NCI-H1417 (cell line): ENCODE results near the gene S100A7.

ENCODE experiments used
- DNase-seq, 3 experiments: peaks; one replicate each; lab custom pipeline; 2025; lab: John Stamatoyannopoulos, UW

S100A7 gene

DNA sequence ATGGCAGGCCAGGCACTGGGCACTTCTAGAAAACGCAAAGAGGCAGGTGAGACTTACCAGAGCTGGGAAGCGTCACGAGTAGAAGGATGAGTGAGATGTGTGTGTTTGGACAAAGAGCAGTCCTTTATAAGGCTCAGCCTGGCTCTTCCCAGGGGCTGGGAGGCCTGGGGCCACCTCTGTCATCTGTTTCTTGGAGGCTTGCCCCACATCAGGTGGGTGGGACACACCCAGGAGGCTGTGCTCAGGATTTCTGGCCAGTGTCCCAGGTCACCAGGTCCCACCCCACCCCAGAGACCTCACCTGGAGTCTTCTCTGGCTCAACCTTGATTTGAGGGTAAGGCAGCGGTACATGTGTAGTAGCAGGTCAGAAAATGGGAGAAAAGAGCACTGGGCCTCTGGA is at the start of gene S100A7:
Gene S100A7, minus strand, starts transcription at position 101 of the 400 bp plus-strand sequence. CDS start 1,638 bp downstream, outside the sequence.
- DNase-seq, result no peak

DNA sequence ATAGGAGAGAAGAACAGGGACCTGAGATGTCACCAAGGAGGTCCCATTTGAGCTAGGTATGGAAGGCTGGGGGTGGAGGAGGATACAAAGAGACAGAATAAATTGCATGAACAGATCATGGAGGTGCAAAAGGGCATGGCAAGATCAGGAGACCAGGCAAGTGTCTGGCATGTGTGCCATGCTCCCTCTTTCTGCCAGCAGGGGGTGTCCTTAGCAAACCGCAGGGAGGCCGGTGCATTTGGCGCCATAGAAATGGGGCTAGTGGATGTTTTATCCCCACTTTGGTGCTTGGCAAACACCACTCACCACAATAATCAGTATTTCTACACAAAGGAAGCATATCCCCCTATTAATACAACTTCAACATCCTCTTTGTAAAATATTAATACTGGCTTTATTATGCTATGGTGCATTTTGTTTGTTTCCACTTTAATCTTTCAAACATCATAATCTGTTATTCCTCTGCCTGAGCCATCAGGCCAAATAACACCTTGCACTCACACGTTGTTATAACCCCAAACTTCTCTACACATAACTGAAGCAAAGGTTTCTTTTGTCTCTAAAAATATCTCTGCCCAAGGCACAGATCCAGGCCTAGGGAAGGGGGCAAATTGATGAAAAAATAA is 49.4 kb upstream of the S100A7 start:
- DNase-seq, result peak in 2 of 3 experiments; percentile 48 to 77

DNA sequence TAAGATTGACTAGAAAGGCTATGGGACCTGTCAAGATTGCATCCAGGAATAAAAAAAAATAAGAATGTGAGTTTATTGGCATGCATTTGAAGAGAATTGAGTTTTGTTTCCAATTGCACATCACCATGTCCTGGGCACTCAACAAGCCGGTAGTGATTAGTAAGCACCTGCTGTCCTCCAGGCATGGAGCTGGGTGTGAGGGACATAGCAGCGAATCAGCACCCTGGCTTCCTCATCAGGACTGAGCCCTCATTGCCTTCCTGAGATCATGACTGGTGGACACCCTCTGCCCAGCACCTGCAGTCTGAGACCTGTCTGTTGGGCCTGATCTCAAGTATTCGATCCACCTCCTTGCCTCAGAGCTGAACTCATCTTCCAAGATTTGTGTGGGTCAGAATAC is 48.6 kb upstream of the S100A7 start:
- no peak for DNase-seq

DNA sequence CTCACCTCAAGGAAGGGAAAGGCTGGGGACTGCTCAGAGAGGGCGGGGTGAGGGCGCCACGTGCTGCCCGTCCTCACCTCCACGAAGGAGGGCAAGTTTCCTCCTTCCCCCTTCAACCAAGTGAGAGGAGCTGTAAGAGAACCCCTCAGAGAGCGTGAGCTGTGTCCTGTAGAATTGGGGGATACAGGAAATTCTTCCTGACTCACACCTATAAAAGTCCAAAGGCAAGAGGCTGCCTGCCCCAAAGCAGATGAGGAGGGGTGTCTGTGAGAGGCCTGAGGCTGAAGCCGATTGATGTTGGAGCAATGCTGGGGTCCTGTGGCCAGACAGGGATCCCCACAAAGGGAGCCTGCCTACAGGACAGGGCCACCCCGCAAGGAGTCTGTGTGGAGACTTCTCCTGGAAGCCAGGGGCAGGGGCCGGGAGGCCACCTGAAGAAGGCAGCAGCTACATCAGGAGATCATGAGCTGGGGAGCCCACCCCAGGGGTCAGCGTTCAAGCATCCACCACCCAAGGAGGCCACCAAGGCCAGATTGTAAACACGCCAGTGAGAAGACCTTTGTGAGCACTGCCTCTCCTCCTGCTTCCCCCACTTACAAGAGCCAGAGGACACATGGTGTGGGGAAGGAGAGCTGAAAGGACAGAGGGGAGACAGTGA is 47.6 kb upstream of the S100A7 start:
- DNase-seq, result no peak

DNA sequence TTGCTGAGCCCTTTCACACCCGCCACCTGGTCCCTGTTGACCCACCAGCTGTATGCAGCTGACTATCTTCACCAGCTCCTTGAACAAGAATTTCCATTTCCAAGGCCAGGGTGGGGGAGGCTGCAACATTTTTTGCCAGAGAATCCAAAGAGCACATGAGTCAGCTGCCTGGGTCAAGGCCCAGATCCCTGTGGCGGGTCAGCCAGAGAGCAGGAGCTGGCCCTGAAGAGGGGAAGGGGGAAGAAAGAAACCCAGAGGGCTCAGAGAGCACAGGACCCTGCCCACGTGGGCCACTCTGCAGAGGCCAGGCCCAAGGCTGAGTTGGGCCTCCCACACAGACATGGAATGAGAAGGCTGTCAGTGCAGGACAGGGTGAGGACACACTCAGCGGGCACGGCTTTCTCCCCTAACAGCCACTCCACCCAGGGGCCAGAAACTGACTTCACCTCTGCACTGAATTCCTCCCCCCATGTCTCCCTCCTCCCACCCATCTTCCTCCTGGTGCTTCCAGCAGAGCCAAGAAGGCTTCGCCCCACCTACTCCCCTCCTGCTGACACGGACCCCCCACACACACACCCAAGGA is 46.5 kb upstream of the S100A7 start:
- DNase-seq, result no peak

DNA sequence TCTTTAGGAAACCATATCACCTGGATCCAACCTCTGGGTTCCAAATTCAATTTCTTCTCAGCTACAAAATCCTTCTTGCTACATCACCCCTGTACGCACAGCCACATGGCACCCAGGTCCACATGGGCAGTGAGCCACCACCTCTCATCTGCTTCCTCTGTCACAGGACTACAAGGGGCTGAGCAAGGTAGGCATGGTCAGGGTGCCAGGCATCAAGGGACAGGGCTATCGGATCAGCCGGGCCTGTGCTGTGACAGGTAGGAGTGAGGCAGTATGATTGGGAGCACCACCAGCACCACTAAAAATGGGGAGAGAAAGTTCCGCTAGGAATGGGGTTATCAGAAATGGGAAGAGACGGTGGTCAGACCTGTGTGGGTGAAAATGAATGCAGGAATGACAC is 45.9 kb upstream of the S100A7 start:
- DNase-seq, result no peak

DNA sequence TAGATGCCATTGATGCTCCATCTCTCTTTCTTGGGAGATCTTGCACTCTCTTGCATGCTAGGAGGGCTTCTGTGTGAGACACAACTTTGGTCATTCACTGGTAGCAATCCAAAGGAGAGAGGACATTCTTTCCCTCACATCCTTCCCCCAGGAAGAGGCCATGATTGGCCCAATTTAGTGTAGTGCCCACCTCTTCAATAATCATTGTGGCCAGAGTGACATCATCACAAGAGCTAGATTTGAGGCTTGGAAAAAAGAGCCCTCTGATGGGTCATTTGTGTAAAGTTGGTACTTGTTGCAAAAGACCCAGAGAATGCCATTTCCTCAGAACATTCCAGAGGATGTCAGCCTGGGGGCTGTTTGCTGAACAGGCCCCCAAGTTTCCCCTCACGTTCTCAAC is 45.1 kb upstream of the S100A7 start:
- DNase-seq, result no peak

DNA sequence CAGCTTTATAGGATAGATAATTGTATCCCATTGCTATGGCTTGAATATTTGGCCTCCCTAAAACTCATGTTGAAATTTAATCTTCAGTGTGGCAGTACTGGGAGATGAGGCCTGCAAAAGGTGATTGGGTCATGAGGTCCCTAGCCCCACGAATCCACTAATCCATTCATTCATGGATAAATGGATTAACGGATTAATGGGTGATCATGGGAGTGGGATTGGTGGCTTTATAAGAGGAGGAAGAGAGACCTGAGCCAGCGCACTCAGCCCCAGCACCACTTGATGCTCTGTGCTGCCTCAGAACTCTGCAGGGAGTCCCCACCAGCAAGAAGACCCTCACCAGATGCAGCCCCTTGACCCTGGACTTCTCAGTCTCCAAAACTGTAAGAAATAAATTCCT is 43.3 kb upstream of the S100A7 start:
- DNase-seq, result no peak

DNA sequence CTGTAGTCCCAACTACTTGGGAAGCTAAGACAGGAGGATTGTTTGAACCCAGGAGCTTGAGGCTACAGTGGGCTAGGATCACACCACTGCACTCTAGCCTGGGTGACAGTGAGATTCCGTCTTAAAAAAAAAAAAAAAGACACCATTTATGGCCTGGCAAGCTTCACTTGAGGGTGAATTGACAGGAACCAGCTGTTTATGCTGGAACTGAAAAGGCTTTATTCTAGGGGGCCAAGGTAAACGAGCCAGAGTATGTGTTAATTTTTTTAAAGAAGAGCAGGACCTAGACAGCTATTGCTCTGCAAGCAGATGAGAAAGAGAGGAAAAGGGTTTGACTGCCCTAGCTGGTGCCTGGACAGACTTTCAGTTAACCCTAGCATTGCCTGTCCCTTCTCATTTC is 38.3 kb upstream of the S100A7 start:
- no peak for DNase-seq

DNA sequence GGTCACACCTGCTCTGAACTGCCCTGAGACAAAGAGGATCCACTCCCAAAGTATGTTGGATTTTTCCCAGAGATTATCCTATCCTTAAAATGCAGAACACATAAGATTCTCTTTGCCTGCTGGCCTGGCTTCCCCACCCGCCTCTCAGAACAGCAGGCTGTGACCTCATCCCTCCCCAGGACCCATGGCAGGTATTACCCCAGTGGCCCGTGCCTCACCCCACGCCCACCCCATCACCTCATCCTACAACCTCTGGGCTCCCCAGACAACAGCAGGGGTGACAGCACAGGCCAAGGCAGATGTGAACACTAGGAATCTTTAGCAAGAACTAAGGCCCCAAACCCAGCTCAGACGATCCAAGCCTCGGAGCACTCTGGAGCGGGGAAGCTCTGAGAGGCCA is 35.1 kb upstream of the S100A7 start:
- DNase-seq, result no peak

DNA sequence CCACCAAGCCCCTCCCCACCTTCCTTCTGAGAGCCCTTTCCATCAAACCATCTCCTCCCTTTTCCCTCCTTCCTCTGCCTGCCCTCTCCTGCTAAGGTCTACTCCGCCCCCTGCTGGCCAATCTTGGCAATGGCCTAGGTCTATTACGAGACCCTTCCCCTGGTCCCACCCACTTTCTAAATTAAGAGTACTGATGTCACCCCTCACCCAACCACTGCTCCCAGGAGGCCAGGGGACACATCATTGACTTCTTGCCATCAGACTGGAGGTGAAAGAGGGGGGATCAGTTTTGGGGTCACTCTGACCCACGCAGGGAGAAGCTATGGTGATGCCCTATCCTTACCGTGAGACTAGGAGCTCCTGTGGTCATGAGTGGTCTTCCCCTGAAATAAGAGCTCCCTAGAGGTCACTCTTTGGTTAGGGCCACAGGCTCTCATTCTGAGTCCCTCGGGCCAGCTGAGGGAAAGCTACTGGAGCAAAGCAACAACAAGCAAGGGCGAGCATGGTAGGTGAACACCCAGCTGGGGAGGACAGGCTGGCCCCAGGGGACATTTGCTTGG is 34.6 kb upstream of the S100A7 start:
- peak; percentile 82 to 94 (median 92) for DNase-seq

DNA sequence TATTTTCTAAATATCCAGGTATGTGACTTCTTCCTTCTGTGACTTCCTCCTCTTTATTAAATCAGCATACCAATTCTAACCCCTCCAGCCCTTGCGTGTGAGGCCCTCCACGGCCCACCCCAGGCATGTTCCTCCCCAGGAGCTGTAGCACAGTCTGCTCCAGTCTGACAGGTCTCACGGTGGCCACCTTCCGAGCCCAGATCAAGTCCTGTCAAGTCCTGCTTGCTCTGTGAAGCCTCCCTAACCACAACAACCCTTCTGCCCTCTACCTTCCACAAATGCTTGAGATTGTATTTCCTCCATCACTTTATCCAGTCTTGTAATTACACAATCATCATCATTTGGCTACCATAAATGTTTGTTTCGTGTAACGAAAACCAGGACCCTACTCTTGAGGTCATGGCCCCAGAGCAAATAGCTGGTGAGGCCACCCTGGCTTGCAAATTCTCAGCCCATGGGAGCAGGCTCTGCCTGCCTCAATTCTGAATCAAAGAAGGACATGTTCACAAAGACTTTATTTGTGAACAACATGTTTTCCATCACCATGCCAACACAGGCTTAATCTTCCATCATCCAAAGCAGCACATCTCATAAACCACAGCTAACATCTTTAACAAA is 33.0 kb upstream of the S100A7 start:
- peak in 1 of 3 experiments; percentile 38 for DNase-seq

DNA sequence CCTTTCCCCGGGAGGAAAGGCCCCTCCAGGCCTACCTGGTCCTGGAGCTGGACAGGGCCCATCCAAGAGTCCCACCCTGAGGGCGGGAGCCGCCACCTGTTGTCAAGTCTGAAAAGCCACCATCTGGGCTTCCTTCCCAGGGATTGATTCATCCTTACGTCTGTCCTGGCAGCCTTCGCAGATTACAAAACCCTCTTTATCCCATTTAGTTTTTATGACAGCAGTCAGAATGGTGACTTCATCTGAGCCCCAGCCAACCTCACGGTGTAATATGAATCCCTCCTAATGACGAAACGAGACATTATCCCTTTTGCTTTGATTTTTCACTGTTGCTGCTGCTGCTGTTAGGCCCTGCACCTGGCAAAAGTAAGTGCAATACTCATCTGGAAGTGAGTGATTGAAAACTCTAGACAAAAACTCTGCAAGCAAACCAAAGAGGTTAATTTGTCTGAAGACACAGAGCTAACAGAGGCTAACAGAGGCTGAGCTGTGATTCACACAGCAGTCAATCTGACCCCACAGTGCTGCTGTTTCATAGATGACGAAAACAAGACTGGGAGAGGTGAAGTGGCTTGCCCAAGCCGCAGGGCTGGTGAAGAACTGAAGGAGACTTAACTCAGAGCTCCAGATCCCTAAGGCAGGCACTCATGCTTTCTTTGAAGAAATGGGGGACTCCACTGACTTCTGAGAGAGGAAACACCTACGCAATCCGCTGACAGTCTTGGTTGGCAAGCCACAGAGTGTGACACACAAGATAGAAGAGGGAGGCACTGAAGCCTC is 30.0 kb upstream of the S100A7 start:
- DNase-seq, result peak; percentile 44 to 79 (median 78)

DNA sequence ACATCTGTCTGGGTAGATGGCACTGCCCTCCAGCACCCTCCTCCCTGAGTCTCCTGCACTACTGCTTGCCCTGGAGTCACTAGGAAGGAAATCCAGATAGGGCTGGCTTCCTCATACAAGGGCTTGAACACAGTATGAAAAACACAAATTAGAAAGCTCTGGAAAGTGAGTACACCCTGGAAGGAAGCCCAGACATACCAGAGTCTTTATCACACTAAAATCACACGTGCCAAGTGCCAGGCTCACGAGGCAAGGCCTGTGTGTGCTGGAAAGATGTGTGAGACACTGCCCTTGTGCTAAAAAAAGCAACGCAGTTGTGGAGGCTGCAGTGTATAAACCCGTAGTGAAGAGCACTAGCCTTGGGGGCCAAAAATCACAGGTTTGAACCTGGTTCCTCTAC is 28.3 kb upstream of the S100A7 start:
- no peak for DNase-seq

DNA sequence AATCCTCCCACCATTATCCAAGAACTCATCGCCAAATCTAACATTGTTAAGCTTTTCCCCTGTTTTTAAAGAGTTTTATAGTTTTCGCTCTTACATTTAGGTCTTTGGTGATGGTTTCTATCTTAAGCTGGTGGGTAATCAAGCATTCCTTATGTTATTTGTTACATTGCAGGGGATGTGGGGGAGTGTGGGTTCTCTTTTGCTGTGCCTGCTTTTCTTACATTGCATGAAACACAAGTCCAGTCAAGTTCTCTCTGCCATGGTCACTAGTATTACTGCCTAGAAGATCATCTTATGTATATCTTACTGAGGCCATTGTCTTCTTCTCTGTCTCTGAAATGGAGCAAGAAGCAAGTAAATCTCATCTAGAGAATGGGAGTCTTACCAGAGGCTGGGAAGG is 27.3 kb upstream of the S100A7 start:
- DNase-seq, result no peak

DNA sequence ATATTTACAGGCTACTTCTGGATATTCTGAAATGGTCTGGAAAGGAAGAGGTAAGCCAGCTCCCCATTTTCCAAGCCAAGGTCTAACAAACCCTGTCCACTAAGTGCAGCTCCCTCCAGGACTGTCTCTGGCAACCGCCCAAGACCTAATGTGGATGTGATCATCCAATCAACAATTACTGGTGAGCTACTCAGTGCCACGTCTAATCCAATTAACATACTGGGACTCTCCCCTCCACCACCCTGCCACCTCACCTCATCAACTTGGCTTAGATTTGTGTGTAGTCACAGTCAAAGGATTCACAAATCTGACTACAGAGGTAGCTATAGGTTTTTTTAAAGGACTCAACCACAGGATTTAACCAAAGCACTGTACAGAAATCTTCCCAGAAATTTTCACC is 25.4 kb upstream of the S100A7 start:
- peak; percentile 68 to 87 (median 70) for DNase-seq

DNA sequence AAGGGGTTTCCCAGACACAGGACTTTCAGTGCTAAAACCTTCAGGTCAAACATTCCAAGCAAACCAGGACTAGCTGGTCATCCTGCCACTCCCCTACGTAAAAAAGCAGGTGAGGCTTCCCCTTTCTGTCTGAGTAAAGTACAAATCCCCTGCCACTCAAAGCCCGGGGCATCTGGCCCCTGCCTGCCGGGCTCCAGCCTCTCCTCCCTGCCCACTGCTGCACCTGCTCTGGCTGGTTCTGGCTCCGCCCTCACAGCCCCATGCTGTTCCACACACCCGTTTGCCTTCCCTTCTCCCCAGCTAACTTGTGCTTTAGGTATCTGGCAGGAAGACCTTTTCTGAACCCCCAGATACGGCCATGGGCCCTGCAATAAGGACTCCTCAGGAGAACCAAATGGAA is 23.3 kb upstream of the S100A7 start:
- peak; percentile 89 to 99 (median 93) for DNase-seq

DNA sequence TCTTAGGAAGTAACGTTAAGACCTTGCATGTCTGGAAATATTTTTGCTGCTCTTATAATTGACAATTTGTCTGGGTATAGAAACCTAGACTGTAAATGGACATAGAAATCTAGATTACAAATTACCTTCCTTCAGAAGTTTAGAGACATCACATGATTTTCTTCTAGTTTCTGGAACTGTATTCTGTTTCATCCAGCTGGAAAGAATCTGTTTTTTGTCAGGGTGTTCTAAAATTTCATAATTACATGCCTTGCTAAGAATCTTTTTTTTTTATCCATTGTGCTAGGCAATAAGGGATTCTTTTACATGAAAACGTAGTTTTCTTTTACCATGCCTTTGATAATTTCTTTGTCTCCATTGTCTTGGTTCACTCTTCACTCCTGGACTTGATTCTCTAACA is 20.7 kb upstream of the S100A7 start:
- DNase-seq, result no peak

DNA sequence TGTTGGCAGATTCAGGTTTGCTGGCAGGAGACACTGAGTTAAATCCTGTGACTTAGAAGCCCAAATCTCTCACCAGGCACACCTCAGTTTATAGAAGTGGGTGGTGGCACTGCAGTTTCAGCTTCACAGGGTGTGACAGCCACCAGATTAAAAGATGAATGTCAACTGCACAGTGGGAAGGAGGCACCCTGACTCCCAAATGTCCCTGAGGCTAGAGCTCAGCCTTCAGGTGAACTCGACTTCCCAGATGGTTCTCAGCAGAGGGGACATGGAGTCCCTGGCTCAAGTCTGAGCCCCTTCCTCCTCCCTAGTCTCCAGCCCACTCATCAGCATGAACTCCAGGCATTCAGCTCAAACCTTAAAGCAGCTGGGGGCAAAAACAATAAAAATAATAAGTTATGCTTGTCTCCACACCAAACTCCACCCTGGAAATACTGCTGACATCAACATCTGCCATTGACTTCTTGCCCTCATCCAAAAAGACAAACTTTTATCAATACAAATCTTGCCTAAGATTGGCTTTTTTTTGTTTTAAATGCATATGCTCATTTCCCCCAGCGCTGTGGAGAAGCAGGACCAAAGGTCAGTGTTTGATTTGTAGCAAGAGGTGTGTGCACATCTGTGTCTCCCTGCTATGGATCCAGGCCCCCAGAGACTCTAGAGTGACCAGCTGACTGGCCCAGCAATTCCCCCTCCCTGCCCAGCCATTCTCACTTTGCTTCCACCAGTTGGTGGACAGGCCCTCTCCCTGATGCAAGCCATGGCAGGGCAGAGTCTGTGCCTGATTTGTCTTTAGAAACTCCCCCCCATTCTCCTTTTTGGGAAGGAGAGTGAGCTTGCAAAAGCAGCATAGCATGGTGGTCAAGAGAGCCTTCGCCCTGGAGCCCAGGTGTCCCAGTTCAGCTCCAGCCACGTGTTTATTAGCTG is 18.5 kb upstream of the S100A7 start:
- DNase-seq, result peak in 2 of 3 experiments; percentile 45 to 74

DNA sequence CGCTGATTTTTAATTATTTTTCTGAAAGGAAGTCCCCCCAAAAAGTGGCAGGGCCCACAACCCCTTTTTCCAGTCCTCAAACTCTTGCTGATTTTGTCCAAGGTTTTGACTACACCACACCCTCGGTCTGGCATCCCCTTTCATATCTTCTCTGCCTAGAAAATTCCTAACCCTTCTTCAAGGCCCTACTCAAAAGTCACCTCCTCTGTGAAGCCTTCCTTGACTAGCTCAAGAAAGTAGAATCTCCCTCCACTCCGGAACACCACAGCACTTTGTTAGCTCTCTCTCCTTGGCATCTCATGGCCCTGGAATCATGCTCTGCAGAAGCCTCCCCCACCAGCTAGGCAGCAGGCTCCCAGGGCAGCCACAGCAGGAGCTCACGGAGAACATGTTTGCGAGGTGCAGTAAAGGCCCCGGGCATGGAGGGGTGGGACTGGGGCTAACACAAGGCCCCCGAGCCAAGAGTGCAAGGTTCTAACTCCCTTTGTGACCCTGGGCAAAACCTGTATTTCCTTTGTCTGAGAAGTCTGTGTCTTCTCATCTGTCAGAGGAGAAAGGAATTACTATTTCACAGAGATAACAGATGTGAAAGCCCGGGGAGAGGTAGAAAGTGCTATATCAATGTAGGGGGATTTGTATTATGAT is 17.7 kb upstream of the S100A7 start:
- peak in 2 of 3 experiments; percentile 45 to 74 for DNase-seq
